NB4 (cell line): ENCODE results near the gene TBCC.

Experiments
- DNase-seq: peaks from one replicate; pipeline ENCODE4 v3.0.0; 2010; ENCODE audit warnings: low read depth
- H3K4me3 ChIP-seq: one replicate; pipeline ENCODE4 v1.5.1; 2011; ENCODE audit warnings: mild to moderate bottlenecking, low read depth, low read length, moderate library complexity
- MYC ChIP-seq: IDR thresholded peaks from 2 replicates; pipeline ENCODE4 v1.6.1; 2011; ENCODE audit warnings: low read depth, low read length
- POLR2A ChIP-seq: IDR thresholded peaks from 2 replicates; pipeline ENCODE4 v1.6.1; 2011; ENCODE audit warnings: mild to moderate bottlenecking; ENCODE audit not compliant: insufficient read length; ENCODE audit errors: extremely low read depth
- TF ChIP-seq, protein P1 (sequence below): IDR thresholded peaks from 2 replicates; pipeline ENCODE4 v1.6.1; 2011; ENCODE audit warnings: low read depth, low read length
- TF ChIP-seq, protein P2 (sequence below): IDR thresholded peaks from one replicate; pipeline ENCODE4 v1.5.1; 2012; ENCODE audit warnings: low read depth, low read length

The TBCC gene

GRCh38 chr6:42720739-42721138 is 25.2 kb downstream of the TBCC start:
- no peak for TF ChIP-seq MYC
- TF ChIP-seq, protein P1, sequence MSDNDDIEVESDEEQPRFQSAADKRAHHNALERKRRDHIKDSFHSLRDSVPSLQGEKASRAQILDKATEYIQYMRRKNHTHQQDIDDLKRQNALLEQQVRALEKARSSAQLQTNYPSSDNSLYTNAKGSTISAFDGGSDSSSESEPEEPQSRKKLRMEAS, result no peak
- TF ChIP-seq, protein P2, sequence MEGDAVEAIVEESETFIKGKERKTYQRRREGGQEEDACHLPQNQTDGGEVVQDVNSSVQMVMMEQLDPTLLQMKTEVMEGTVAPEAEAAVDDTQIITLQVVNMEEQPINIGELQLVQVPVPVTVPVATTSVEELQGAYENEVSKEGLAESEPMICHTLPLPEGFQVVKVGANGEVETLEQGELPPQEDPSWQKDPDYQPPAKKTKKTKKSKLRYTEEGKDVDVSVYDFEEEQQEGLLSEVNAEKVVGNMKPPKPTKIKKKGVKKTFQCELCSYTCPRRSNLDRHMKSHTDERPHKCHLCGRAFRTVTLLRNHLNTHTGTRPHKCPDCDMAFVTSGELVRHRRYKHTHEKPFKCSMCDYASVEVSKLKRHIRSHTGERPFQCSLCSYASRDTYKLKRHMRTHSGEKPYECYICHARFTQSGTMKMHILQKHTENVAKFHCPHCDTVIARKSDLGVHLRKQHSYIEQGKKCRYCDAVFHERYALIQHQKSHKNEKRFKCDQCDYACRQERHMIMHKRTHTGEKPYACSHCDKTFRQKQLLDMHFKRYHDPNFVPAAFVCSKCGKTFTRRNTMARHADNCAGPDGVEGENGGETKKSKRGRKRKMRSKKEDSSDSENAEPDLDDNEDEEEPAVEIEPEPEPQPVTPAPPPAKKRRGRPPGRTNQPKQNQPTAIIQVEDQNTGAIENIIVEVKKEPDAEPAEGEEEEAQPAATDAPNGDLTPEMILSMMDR, result no peak
- no peak for TF ChIP-seq POLR2A
- DNase-seq, result no peak
- H3K4me3 ChIP-seq, result no peak overlapping the region

DNA sequence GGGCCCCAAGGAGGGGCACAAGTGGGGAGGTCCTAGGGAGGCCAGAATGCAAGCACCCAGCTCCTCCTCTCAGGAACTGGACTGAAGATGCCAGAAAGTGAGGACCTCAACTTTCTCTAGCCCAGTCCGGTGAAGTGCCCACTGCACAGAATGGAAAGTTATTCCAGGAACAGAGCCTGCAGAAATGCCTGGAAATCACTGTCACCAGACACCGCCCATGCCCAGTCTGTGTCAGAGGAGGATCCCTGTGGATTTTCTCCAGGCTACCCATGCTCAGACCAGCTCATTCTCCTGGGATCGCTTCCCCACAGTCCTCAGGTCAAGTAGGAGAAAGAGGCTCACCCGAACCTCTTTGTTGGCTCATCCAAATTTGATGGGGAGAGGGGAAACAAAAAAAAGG is 30.0 kb downstream of the TBCC start:
- H3K4me3 ChIP-seq, result no peak overlapping the region
- no peak for TF ChIP-seq POLR2A
- TF ChIP-seq, protein P2, result no peak
- TF ChIP-seq, protein P1, result no peak
- TF ChIP-seq MYC, result no peak
- no peak for DNase-seq

DNA sequence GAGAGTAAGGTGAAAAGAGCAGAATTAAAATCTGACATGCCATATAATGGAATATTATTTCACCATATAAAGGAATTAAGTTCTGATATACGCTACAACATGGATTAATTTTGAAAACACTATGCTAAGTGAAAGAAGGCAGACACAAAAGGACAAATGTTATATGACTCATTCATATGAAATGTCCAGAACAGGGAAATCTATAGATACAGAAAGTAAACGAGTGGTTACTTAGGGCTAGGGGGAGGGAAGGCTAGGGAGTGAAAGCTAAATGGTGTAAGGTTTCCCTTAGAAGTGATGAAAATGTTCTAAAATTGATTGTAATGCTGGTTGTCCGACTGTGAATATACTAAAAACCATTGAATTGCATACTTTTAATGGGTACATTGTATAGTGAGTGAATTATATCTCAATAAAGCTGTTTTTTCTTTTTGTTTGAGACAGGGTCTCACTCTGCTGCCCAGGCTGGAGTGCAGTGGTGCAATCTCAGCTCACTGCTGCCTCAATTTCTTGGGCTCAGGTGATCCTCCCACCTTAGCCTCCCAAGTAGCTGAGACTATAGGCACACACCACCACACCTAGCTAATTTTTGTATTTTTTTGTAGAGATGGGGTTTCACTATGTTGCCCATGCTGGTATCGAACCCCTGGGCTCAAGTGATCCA is 31.7 kb downstream of the TBCC start:
- no peak for TF ChIP-seq MYC
- TF ChIP-seq, protein P2, result no peak
- TF ChIP-seq, protein P1, result no peak
- no peak for TF ChIP-seq POLR2A
- no peak for DNase-seq
- no peak overlapping the region for H3K4me3 ChIP-seq

- no peak for DNase-seq
- TF ChIP-seq, protein P1, result no peak
- TF ChIP-seq, protein P2, result no peak
- no peak for TF ChIP-seq MYC
- TF ChIP-seq POLR2A, result no peak
- H3K4me3 ChIP-seq, result no peak overlapping the region
These were observed 34.0 kb downstream of the TBCC start for GRCh38 chr6:42711930-42712329.

DNA sequence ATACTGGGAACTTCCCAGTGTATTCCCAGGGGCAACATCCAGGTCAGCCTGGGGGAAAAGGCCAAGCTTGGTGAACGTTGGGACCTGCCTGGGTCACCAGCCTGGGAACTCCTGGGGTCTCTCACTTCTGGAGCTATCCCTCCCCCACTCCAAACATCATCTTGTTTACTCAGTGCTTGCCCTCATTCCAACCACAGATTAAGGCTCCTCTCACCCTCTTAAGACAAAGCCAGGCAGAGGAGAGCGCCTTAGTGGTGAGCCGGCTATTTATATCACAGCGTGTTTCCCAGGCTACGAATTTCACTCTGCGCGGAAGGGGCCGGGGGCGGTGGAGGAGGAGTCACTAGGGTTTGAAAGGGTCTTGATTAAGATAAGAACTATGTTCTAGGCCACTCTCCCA is 35.6 kb downstream of the TBCC start:
- TF ChIP-seq, protein P2, result no peak
- TF ChIP-seq MYC (no peak), POLR2A (no peak)
- TF ChIP-seq, protein P1, result no peak
- H3K4me3 ChIP-seq, result no peak overlapping the region
- no peak for DNase-seq
